ENCODE results near the gene SUGCT. TPM values are rescaled to one million over a fixed set of nuclear protein-coding genes. Genes with fewer than 3 reads are reported as not detected.
"Not testable (repeated sequence)": the region's sequence is repeated elsewhere in the genome, so short reads cannot be mapped to it uniquely, and the experiment has no call there.

SUGCT gene
- total RNA-seq, 1 donor from 2014 or later: 1.6 TPM

- Mint-ChIP-seq H3K27ac (ENCODE audit: unreplicated experiment) (no peak overlapping the region), H3K4me1 (ENCODE audit: unreplicated experiment) (no peaks in the 10 kb centered on the region), H3K36me3 (ENCODE audit: low read depth, unreplicated experiment) (no peaks in the 10 kb centered on the region), H3K4me3 (ENCODE audit: unreplicated experiment) (no peak overlapping the region), H3K27me3 (ENCODE audit: unreplicated experiment) (peaks cover 5% of the 10 kb centered on the region), H3K9me3 (ENCODE audit: unreplicated experiment) (no peaks in the 10 kb centered on the region)
- TF ChIP-seq, protein P1, sequence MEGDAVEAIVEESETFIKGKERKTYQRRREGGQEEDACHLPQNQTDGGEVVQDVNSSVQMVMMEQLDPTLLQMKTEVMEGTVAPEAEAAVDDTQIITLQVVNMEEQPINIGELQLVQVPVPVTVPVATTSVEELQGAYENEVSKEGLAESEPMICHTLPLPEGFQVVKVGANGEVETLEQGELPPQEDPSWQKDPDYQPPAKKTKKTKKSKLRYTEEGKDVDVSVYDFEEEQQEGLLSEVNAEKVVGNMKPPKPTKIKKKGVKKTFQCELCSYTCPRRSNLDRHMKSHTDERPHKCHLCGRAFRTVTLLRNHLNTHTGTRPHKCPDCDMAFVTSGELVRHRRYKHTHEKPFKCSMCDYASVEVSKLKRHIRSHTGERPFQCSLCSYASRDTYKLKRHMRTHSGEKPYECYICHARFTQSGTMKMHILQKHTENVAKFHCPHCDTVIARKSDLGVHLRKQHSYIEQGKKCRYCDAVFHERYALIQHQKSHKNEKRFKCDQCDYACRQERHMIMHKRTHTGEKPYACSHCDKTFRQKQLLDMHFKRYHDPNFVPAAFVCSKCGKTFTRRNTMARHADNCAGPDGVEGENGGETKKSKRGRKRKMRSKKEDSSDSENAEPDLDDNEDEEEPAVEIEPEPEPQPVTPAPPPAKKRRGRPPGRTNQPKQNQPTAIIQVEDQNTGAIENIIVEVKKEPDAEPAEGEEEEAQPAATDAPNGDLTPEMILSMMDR (IDR thresholded peaks at IDR 0.05; ENCODE audit: unreplicated experiment): no peak
- no peak for DNase-seq (ENCODE audit: low spot score)
These were observed 460.3 kb downstream of the SUGCT start for GRCh38 chr7:40595129-40595528.

- no peak overlapping the region for H3K27ac Mint-ChIP-seq (ENCODE audit: unreplicated experiment)
- TF ChIP-seq, protein P1 (IDR thresholded peaks at IDR 0.05; ENCODE audit: unreplicated experiment): no peak
These were observed 461.0 kb downstream of the SUGCT start for GRCh38 chr7:40595832-40596231.

GRCh38 chr7:40597517-40597916 is 462.7 kb downstream of the SUGCT start:
- Mint-ChIP-seq H3K36me3 (ENCODE audit: low read depth, unreplicated experiment) (no peaks in the 10 kb centered on the region), H3K4me1 (ENCODE audit: unreplicated experiment) (no peaks in the 10 kb centered on the region), H3K9me3 (ENCODE audit: unreplicated experiment) (no peaks in the 10 kb centered on the region), H3K4me3 (ENCODE audit: unreplicated experiment) (no peak overlapping the region), H3K27ac (ENCODE audit: unreplicated experiment) (no peak overlapping the region), H3K27me3 (ENCODE audit: unreplicated experiment) (peaks cover 5% of the 10 kb centered on the region)
- TF ChIP-seq, protein P1 (IDR thresholded peaks at IDR 0.05; ENCODE audit: unreplicated experiment): no peak
- DNase-seq (ENCODE audit: low spot score): no peak

More at GRCh38 chr7:40595832-40596231, 461.0 kb downstream of the SUGCT start:
- Mint-ChIP-seq H3K4me3 (ENCODE audit: unreplicated experiment) (no peak overlapping the region), H3K27me3 (ENCODE audit: unreplicated experiment) (peaks cover 5% of the 10 kb centered on the region), H3K36me3 (ENCODE audit: low read depth, unreplicated experiment) (no peaks in the 10 kb centered on the region), H3K4me1 (ENCODE audit: unreplicated experiment) (no peaks in the 10 kb centered on the region), H3K9me3 (ENCODE audit: unreplicated experiment) (no peaks in the 10 kb centered on the region)
- no peak for DNase-seq (ENCODE audit: low spot score)

DNA sequence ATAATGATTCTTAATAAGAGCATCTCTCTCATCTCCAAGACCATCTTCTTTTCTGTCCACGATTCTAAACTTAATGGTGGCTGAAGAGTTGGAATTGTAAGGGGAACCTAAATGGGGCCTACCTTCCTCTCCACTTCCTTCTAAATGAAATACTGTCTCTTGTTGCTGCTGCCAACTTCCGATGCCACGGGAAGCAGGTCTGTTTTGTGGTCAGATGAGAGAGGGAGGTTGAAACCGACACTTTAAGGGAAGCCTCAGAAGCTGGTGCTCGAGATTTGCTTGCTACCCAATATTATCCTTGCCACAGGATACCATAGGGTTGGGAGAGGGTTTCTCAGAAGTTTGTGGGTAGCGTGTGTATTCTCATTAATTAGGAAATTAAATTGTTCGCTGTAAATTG is 464.1 kb downstream of the SUGCT start:
- Mint-ChIP-seq H3K36me3 (ENCODE audit: low read depth, unreplicated experiment) (no peaks in the 10 kb centered on the region), H3K27ac (ENCODE audit: unreplicated experiment) (no peak overlapping the region), H3K4me3 (ENCODE audit: unreplicated experiment) (no peak overlapping the region), H3K4me1 (ENCODE audit: unreplicated experiment) (no peaks in the 10 kb centered on the region), H3K9me3 (ENCODE audit: unreplicated experiment) (no peaks in the 10 kb centered on the region), H3K27me3 (ENCODE audit: unreplicated experiment) (peaks cover 5% of the 10 kb centered on the region)
- TF ChIP-seq, protein P1 (IDR thresholded peaks at IDR 0.05; ENCODE audit: unreplicated experiment): no peak
- no peak for DNase-seq (ENCODE audit: low spot score)

DNA sequence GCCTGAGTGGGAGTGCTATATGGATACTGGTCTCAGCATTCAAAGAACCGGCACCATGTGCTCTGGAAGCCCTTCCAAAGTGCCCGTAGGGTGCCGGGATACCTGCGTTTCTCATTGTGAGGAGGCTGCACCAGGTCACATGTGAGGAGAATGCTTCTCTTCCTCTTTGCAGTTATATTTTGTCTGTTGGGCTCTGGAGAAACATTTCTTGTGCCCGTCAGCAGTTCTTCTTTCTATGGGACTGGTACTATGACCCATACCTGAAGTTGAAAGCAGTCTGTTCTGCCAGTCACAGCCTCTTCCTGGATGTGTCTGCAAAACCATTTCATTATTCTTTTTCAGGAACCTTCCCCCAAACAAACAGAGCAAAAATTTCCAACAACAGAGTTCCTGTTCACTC is 465.0 kb downstream of the SUGCT start:
- no peak for DNase-seq (ENCODE audit: low spot score)
- Mint-ChIP-seq H3K9me3 (ENCODE audit: unreplicated experiment) (no peaks in the 10 kb centered on the region), H3K4me3 (ENCODE audit: unreplicated experiment) (no peak overlapping the region), H3K4me1 (ENCODE audit: unreplicated experiment) (no peaks in the 10 kb centered on the region), H3K36me3 (ENCODE audit: low read depth, unreplicated experiment) (no peaks in the 10 kb centered on the region), H3K27ac (ENCODE audit: unreplicated experiment) (no peak overlapping the region), H3K27me3 (ENCODE audit: unreplicated experiment) (peaks cover 3% of the 10 kb centered on the region)
- TF ChIP-seq, protein P1 (IDR thresholded peaks at IDR 0.05; ENCODE audit: unreplicated experiment): no peak

DNA sequence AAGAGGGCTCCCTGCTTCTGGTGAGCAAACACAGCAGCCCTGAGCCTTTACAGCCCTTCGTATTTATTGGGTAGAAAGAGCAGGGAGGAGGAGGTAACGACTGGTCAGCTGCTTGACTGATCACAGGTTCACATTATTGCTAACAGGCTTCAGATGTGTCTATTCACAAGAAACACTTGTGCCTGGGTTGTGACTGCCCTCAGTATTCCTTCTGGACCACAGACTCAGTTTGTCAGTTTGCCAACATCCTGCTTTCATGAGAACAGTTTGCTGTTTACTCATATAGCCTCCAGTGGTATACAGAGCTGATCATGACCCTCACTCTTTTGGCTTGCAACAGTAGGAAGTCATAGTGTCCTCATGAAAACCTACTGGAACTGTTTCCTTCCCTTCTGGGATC is 467.5 kb downstream of the SUGCT start:
- H3K9me3 Mint-ChIP-seq (ENCODE audit: unreplicated experiment); H3K4me1 Mint-ChIP-seq (ENCODE audit: unreplicated experiment); H3K4me3 Mint-ChIP-seq (ENCODE audit: unreplicated experiment); DNase-seq (ENCODE audit: low spot score); H3K27ac Mint-ChIP-seq (ENCODE audit: unreplicated experiment); H3K27me3 Mint-ChIP-seq (ENCODE audit: unreplicated experiment); H3K36me3 Mint-ChIP-seq (ENCODE audit: low read depth, unreplicated experiment): not testable (repeated sequence)

Measured in endothelial cell (in vitro differentiated cells).